Uterus (tissue), 2 donors: ENCODE measurements around the gene MED16.

Experiments used
- CTCF ChIP-seq, 4 experiments: fragments of 200-600 bp in 2 of 4; fragments of 450-650 bp in 2 of 4; sonication (generic) in 2 of 4; IDR thresholded peaks; one replicate each; pipeline ENCODE4 v1.5.1; 2016 to 2019; ENCODE audit warnings: antibody characterized with exemption in 4 of 4, mild to moderate bottlenecking in 2 of 4, moderate library complexity in 1 of 4
- POLR2A ChIP-seq, 2 donors: fragments of 450-650 bp; IDR thresholded peaks; one replicate each; pipeline ENCODE4 v1.6.1; 2016; ENCODE audit warnings: antibody characterized with exemption in 2 of 2, mild to moderate bottlenecking in 1 of 2, moderate library complexity in 1 of 2

DNA sequence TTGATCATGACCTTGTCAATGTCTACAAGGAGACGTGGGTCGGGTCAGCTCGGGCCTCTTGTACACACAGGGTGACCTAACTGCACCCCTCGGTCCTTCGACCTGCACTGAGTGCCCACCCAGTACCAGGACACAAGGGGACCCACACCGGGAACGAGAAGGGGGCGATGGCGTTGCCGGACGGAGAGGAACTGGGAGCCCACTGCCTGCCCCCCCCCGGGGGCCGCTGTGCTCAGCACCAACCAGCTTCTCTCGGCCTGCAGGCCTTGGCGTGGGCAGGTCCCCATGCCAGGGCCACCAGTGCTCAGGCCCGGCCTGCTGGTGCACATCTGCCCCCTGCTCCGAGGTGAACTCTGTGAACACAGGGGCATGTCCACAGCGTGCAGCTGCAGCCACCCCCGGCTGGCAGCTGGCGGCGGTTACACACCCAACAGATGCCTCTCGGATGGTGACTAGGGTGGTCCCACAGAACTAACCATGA is 19.4 kb downstream of the MED16 start:
- TF ChIP-seq CTCF (IDR thresholded peaks at IDR 0.05) (no peak), POLR2A (IDR thresholded peaks at IDR 0.05) (no peak)
